Chondrocyte (in vitro differentiated cells): ENCODE measurements around the gene UPF1. TPM values are rescaled to one million over a fixed set of nuclear protein-coding genes. Genes with fewer than 3 reads are reported as not detected.

Source experiments
- DNase-seq: peaks from one replicate; pipeline ENCODE4 v3.0.0; 2021; ENCODE audit warnings: mixed read lengths, low spot score
- H3K27ac Mint-ChIP-seq: one replicate; pipeline ENCODE4 v1.8.0; 2021; ENCODE audit warnings: mild to moderate bottlenecking, moderate library complexity, mixed read lengths; ENCODE audit not compliant: unreplicated experiment
- H3K27me3 Mint-ChIP-seq: 2 replicates; pipeline ENCODE4 v1.8.0; 2021; ENCODE audit warnings: low read depth, mixed read lengths
- H3K36me3 Mint-ChIP-seq: 2 replicates; pipeline ENCODE4 v1.8.0; 2021; ENCODE audit warnings: low read depth, mixed read lengths
- H3K4me1 Mint-ChIP-seq: 2 replicates; pipeline ENCODE4 v1.8.0; 2021; ENCODE audit warnings: low read depth, mild to moderate bottlenecking, mixed read lengths
- H3K4me3 Mint-ChIP-seq: one replicate; pipeline ENCODE4 v1.8.0; 2021; ENCODE audit warnings: mild to moderate bottlenecking, moderate library complexity, mixed read lengths; ENCODE audit not compliant: unreplicated experiment
- H3K9me3 Mint-ChIP-seq: 2 replicates; pipeline ENCODE4 v1.8.0; 2021; ENCODE audit warnings: low read depth, mixed read lengths
- CTCF ChIP-seq: fragments of 200-600 bp; sonication (generic); IDR thresholded peaks from 2 replicates; pipeline ENCODE4 v1.5.0; 2021; ENCODE audit warnings: antibody characterized with exemption, mild to moderate bottlenecking, moderate library complexity
- total RNA-seq: library from RNA; stranded (reverse); gene quantifications from 3 replicates; pipeline ENCODE4 v1.2.1, GENCODE V29; 2021

The UPF1 gene
- total RNA-seq, 1 donor from 2014 or later = 40.4 TPM

- DNase-seq = no peak
- Mint-ChIP-seq H3K36me3 (peaks cover 9% of the 10 kb centered on the region), H3K9me3 (no peaks in the 10 kb centered on the region), H3K4me3 (no peak overlapping the region), H3K27ac (no peak overlapping the region), H3K4me1 (no peaks in the 10 kb centered on the region), H3K27me3 (no peaks in the 10 kb centered on the region)
- TF ChIP-seq CTCF = no peak
Measured at GRCh38 chr19:18867751-18868150, 36.0 kb downstream of the UPF1 start.

GRCh38 chr19:18868380-18869022, 36.7 kb downstream of the UPF1 start:
- Mint-ChIP-seq H3K36me3 (peaks cover 12% of the 10 kb centered on the region), H3K27ac (no peak overlapping the region), H3K9me3 (no peaks in the 10 kb centered on the region), H3K27me3 (no peaks in the 10 kb centered on the region), H3K4me1 (no peaks in the 10 kb centered on the region), H3K4me3 (no peak overlapping the region)
- no peak for TF ChIP-seq CTCF
- DNase-seq = peak; percentile 83

- DNase-seq = peak; percentile 92
- Mint-ChIP-seq H3K9me3 (no peaks in the 10 kb centered on the region), H3K27me3 (no peaks in the 10 kb centered on the region), H3K27ac (no peak overlapping the region), H3K4me3 (no peak overlapping the region), H3K4me1 (no peaks in the 10 kb centered on the region), H3K36me3 (peaks cover 14% of the 10 kb centered on the region)
- no peak for TF ChIP-seq CTCF
Measured at GRCh38 chr19:18869023-18869618, 37.4 kb downstream of the UPF1 start.

- Mint-ChIP-seq H3K27me3 (no peaks in the 10 kb centered on the region), H3K9me3 (no peaks in the 10 kb centered on the region), H3K36me3 (peaks cover 18% of the 10 kb centered on the region), H3K4me1 (no peaks in the 10 kb centered on the region), H3K27ac (no peak overlapping the region), H3K4me3 (no peak overlapping the region)
- DNase-seq = peak; percentile 94
- TF ChIP-seq CTCF = no peak
Measured at GRCh38 chr19:18869781-18870530, 38.2 kb downstream of the UPF1 start.

GRCh38 chr19:18870531-18871172, 38.9 kb downstream of the UPF1 start:
- DNase-seq = no peak
- peaks cover 20% of the 10 kb centered on the region for H3K36me3 Mint-ChIP-seq
- no peaks in the 10 kb centered on the region for H3K9me3 Mint-ChIP-seq
- no peak overlapping the region for H3K27ac Mint-ChIP-seq
- H3K4me3 Mint-ChIP-seq = no peak overlapping the region
- no peak for TF ChIP-seq CTCF
- H3K27me3 Mint-ChIP-seq = no peaks in the 10 kb centered on the region
- H3K4me1 Mint-ChIP-seq = no peaks in the 10 kb centered on the region
